ENCODE results near the gene CLIP1. TPM values are rescaled to one million over a fixed set of nuclear protein-coding genes. Genes with fewer than 3 reads are reported as not detected.

CLIP1 gene
- total RNA-seq, 1 donor from 2014 or later = 50.8 TPM

DNA sequence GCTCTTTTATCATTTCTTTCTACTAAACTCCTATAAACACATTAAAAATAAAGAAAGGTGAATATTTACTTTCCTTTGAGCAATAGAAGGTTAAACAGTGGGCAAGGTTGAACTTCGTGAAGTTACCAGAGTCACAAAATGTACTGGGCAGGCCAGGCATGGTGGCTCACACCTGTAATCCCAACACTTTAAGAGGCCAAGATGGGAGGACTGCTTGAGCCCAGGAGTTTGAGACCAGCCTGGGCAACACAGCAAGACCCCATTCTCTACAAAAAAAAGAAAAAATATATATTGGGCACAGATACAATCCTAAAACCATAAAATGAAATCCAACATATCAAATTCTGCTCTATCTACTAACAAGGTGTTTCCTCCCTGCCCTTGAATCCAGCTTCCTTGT, 95.5 kb downstream of the CLIP1 start:
- Histone ChIP-seq H3K9me3 (ENCODE audit: low read depth) (no peaks in the 10 kb centered on the region), H2AFZ (replicated peaks) (no peak overlapping the region), H3K27ac (no peak overlapping the region), H3K4me2 (no peak overlapping the region), H3K27me3 (no peaks in the 10 kb centered on the region), H3F3A (ENCODE audit: low read depth) (no peaks in the 10 kb centered on the region), H3K4me1 (no peaks in the 10 kb centered on the region), H3K4me3 (no peak overlapping the region), H3K79me2 (ENCODE audit: low read depth) (no peaks in the 10 kb centered on the region), H3K9ac (no peak overlapping the region), H3K36me3 (no peaks in the 10 kb centered on the region), H4K20me1 (ENCODE audit: low read depth) (no peaks in the 10 kb centered on the region)
- H3K27me3 Mint-ChIP-seq (ENCODE audit: insufficient read depth, low read depth) = peaks cover 2% of the 10 kb centered on the region
- no peaks in the 10 kb centered on the region for H3K9me3 Mint-ChIP-seq
- no peak for DNase-seq (ENCODE audit: low spot score)
- no peak overlapping the region for H3K4me3 Mint-ChIP-seq
- H3K27ac Mint-ChIP-seq = no peak overlapping the region
- TF ChIP-seq, protein P1, sequence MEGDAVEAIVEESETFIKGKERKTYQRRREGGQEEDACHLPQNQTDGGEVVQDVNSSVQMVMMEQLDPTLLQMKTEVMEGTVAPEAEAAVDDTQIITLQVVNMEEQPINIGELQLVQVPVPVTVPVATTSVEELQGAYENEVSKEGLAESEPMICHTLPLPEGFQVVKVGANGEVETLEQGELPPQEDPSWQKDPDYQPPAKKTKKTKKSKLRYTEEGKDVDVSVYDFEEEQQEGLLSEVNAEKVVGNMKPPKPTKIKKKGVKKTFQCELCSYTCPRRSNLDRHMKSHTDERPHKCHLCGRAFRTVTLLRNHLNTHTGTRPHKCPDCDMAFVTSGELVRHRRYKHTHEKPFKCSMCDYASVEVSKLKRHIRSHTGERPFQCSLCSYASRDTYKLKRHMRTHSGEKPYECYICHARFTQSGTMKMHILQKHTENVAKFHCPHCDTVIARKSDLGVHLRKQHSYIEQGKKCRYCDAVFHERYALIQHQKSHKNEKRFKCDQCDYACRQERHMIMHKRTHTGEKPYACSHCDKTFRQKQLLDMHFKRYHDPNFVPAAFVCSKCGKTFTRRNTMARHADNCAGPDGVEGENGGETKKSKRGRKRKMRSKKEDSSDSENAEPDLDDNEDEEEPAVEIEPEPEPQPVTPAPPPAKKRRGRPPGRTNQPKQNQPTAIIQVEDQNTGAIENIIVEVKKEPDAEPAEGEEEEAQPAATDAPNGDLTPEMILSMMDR (IDR thresholded peaks at IDR 0.05) = no peak
- TF ChIP-seq EZH2 (IDR thresholded peaks at IDR 0.05) = no peak
- TF ChIP-seq EZH2phosphoT487 (IDR thresholded peaks at IDR 0.05) = no peak
- H3K36me3 Mint-ChIP-seq = peaks cover 27% of the 10 kb centered on the region
- no peaks in the 10 kb centered on the region for H3K4me1 Mint-ChIP-seq

DNA sequence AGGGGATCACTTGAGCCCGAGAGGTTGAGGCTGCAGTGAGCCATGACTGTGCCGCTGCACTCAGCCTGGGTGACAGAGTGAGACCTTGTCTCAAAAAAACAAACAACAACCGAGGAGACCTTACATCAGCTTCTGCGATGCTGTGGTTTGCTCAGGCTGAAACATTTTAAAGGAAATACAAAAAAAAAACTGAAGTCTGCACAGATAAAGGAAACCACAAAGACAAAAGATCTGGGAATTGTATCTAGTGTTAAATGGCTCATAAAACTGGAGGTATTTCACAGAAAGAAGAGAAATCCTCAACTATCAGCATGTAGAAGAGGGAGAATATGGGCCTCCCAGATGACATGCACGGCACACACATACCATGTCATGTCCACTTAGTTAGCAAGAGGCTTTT, 95.9 kb downstream of the CLIP1 start:
- H3K9ac ChIP-seq = no peak overlapping the region
- no peaks in the 10 kb centered on the region for H3K4me1 ChIP-seq
- Mint-ChIP-seq H3K36me3 (peaks cover 27% of the 10 kb centered on the region), H3K27me3 (ENCODE audit: insufficient read depth, low read depth) (peaks cover 2% of the 10 kb centered on the region), H3K27ac (no peak overlapping the region), H3K9me3 (no peaks in the 10 kb centered on the region), H3K4me3 (no peak overlapping the region), H3K4me1 (no peaks in the 10 kb centered on the region)
- no peak for DNase-seq (ENCODE audit: low spot score)
- no peaks in the 10 kb centered on the region for H3F3A ChIP-seq (ENCODE audit: low read depth)
- TF ChIP-seq EZH2 (IDR thresholded peaks at IDR 0.05) = no peak
- TF ChIP-seq, protein P1 (IDR thresholded peaks at IDR 0.05) = no peak
- TF ChIP-seq EZH2phosphoT487 (IDR thresholded peaks at IDR 0.05) = no peak
- H3K27me3 ChIP-seq = no peaks in the 10 kb centered on the region
- H3K36me3 ChIP-seq = no peaks in the 10 kb centered on the region
- H3K4me2 ChIP-seq = no peak overlapping the region
- no peak overlapping the region for H3K4me3 ChIP-seq
- no peaks in the 10 kb centered on the region for H3K9me3 ChIP-seq (ENCODE audit: low read depth)
- no peak overlapping the region for H3K27ac ChIP-seq
- H3K79me2 ChIP-seq (ENCODE audit: low read depth) = no peaks in the 10 kb centered on the region
- H2AFZ ChIP-seq (replicated peaks) = no peak overlapping the region
- H4K20me1 ChIP-seq (ENCODE audit: low read depth) = no peaks in the 10 kb centered on the region

DNA sequence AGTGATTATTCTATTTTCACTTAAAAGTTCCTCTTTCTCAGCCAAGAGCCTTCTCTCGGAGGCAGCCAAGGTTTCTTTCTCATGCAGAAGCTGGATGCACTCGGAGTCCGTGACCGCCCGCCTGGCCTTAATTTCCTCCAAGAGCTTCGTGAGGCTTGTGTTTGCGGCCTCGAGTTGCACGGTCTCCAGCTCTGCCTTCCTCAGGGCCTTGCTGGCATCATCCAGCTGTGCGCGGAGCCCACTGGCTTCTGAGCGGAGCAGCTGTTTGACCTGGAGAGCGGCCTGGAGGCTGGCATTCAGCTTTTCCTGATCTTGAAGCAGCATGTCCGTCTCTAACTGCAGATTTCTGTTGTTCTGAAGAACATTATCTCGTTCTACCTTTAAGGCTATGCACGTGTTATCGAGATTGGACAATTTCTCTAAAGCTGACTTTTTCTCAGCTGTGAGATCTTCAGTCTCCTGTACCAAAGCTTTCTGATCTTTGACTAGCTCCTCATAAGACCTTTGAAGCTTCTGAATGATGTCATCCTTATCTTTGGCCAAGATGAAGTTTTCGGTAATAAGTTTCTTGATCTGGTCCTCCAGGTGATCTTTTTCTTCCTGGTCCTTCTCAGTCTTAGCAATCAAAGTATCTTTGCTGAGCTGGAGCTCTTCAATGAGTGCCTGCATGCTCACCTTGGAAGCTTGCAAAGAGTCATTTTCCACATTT, 99.0 kb downstream of the CLIP1 start:
- no peak overlapping the region for H2AFZ ChIP-seq (replicated peaks)
- no peak overlapping the region for H3K4me2 ChIP-seq
- H3K9ac ChIP-seq = no peak overlapping the region
- no peaks in the 10 kb centered on the region for H3K4me1 ChIP-seq
- H3K27me3 Mint-ChIP-seq (ENCODE audit: insufficient read depth, low read depth) = no peaks in the 10 kb centered on the region
- no peaks in the 10 kb centered on the region for H3K9me3 ChIP-seq (ENCODE audit: low read depth)
- H3F3A ChIP-seq (ENCODE audit: low read depth) = no peaks in the 10 kb centered on the region
- H3K4me3 Mint-ChIP-seq = no peak overlapping the region
- no peak overlapping the region for H3K27ac Mint-ChIP-seq
- H3K36me3 Mint-ChIP-seq = peaks cover 29% of the 10 kb centered on the region
- H3K4me3 ChIP-seq = no peak overlapping the region
- no peak for TF ChIP-seq EZH2 (IDR thresholded peaks at IDR 0.05)
- TF ChIP-seq EZH2phosphoT487 (IDR thresholded peaks at IDR 0.05) = no peak
- TF ChIP-seq, protein P1 (IDR thresholded peaks at IDR 0.05) = no peak
- no peaks in the 10 kb centered on the region for H3K36me3 ChIP-seq
- H3K9me3 Mint-ChIP-seq = no peaks in the 10 kb centered on the region
- no peaks in the 10 kb centered on the region for H3K4me1 Mint-ChIP-seq
- no peaks in the 10 kb centered on the region for H4K20me1 ChIP-seq (ENCODE audit: low read depth)
- no peak overlapping the region for H3K27ac ChIP-seq
- no peak for DNase-seq (ENCODE audit: low spot score)
- H3K79me2 ChIP-seq (ENCODE audit: low read depth) = no peaks in the 10 kb centered on the region
- H3K27me3 ChIP-seq = no peaks in the 10 kb centered on the region

All from neural progenitor cell (in vitro differentiated cells).